Fibroblast of skin of scalp (primary cell): Measurements from ENCODE around the gene BICD2.
"Not testable (repeated sequence)": the region's sequence is repeated elsewhere in the genome, so short reads cannot be mapped to it uniquely, and the experiment has no call there.

Experiments used
- DNase-seq: peaks from one replicate; pipeline ENCODE4 v3.0.0-alpha.2; 2013

The BICD2 gene

GRCh38 chr9:92770360-92770995, 5.8 kb upstream of the BICD2 start:
- no peak for DNase-seq

- DNase-seq, result no peak
These were observed 5.3 kb upstream of the BICD2 start for GRCh38 chr9:92769990-92770359.

- no peak for DNase-seq
These were observed 4.7 kb upstream of the BICD2 start for GRCh38 chr9:92769286-92769685.

- DNase-seq, result not testable (repeated sequence)
These were observed 4.2 kb upstream of the BICD2 start for GRCh38 chr9:92768816-92769215.

- DNase-seq, result no peak
These were observed 2.7 kb upstream of the BICD2 start for GRCh38 chr9:92767066-92768054.

GRCh38 chr9:92764988-92765936, 629 bp upstream of the BICD2 start:
- DNase-seq, result peak; percentile 99

- no peak for DNase-seq
These were observed 782 bp downstream of the BICD2 start for GRCh38 chr9:92763721-92764380.

- DNase-seq, result no peak
These were observed 1.6 kb downstream of the BICD2 start for GRCh38 chr9:92762781-92763708.

GRCh38 chr9:92762196-92762595, 2.4 kb downstream of the BICD2 start:
- DNase-seq, result no peak

GRCh38 chr9:92761686-92762085, 2.9 kb downstream of the BICD2 start:
- DNase-seq, result no peak

GRCh38 chr9:92760494-92760893, 4.1 kb downstream of the BICD2 start:
- DNase-seq, result no peak

GRCh38 chr9:92760070-92760469, 4.6 kb downstream of the BICD2 start:
- no peak for DNase-seq

GRCh38 chr9:92759446-92759845, 5.2 kb downstream of the BICD2 start:
- DNase-seq, result no peak

GRCh38 chr9:92756792-92757191, 7.8 kb downstream of the BICD2 start:
- no peak for DNase-seq

- DNase-seq, result no peak
These were observed 10.4 kb downstream of the BICD2 start for GRCh38 chr9:92754091-92754745.

- DNase-seq, result no peak
These were observed 11.7 kb downstream of the BICD2 start for GRCh38 chr9:92752812-92753404.

GRCh38 chr9:92749934-92750315, 14.7 kb downstream of the BICD2 start:
- peak; percentile 23 for DNase-seq

GRCh38 chr9:92749071-92749933, 15.3 kb downstream of the BICD2 start:
- no peak for DNase-seq

- no peak for DNase-seq
These were observed 16.5 kb downstream of the BICD2 start for GRCh38 chr9:92748233-92748497.
